ENCODE results near the gene PPP6R1.

- TF ChIP-seq CTCF (conservative IDR thresholded peaks at IDR 0.05 in 1 of 2, IDR thresholded peaks at IDR 0.05 in 1 of 2; ENCODE audit: low read depth in 1 of 2, low read length in 2 of 2) (peak in 1 of 2 donors; percentile 12), EZH2 (IDR thresholded peaks at IDR 0.05; ENCODE audit: low read length, missing control alignments) (no peak)
These were observed 46.4 kb downstream of the PPP6R1 start for GRCh38 chr19:55212447-55212846.

Measured in fibroblast of lung (primary cell).